ENCODE measurements around the gene DPYSL4.

DPYSL4 gene

DNA sequence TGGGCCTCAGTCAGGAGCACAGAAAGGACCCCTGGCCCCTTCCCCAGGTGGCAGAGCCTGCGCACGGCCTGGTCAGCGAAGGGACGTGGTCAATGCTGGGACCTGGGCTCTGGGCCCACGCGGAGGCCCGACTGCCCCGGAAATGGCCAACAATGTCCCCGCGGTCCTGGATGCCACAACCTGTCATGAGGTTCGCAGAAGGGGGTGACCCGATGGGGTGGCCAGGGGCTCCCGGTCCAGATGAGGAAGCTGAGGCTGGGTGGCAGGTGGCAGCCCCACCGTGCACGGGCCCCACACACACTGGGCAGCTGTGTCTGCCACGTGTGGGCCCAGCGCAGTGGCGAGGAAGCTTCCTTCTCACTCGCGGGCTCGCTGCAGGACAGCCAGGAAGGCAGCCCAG, 49.4 kb downstream of the DPYSL4 start:
- Mint-ChIP-seq H3K4me1 (ENCODE audit: low read depth in 2 of 2) (peaks cover under 1 to 4% of the 10 kb centered on the region in 2 donors), H3K9me3 (no peaks in the 10 kb centered on the region), H3K4me3 (no peak overlapping the region), H3K27me3 (no peaks in the 10 kb centered on the region), H3K27ac (no peak overlapping the region), H3K36me3 (ENCODE audit: insufficient read depth) (no peaks in the 10 kb centered on the region)
- DNase-seq (no peak), ATAC-seq (replicated peaks) (no peak)

DNA sequence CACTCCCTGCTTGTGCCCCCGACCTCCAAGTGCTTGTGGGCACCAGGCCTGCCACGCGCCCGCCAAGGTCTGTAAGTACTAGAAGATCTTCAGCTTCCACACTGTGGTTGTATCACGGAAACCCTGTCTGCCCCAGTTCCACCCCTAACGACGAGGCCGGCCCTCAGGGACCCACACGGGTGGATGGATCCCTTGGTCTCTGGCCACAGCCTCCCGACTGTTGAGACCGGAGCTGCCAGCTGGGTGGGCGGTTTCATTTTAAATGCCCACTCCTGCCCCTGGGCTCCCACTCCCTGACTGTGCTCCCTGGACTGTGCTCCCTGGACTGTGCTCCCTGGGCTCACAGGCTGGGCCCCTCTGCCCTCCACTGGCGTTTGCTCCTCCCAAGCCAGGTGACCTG, 50.1 kb downstream of the DPYSL4 start:
- peaks cover 0 to 4% of the 10 kb centered on the region in 2 donors for H3K4me1 Mint-ChIP-seq (ENCODE audit: low read depth in 2 of 2)
- no peaks in the 10 kb centered on the region for H3K36me3 Mint-ChIP-seq (ENCODE audit: insufficient read depth)
- no peaks in the 10 kb centered on the region for H3K9me3 Mint-ChIP-seq
- H3K27ac Mint-ChIP-seq: no peak overlapping the region
- DNase-seq: no peak
- no peaks in the 10 kb centered on the region for H3K27me3 Mint-ChIP-seq
- no peak for ATAC-seq (replicated peaks)
- H3K4me3 Mint-ChIP-seq: no peak overlapping the region

DNA sequence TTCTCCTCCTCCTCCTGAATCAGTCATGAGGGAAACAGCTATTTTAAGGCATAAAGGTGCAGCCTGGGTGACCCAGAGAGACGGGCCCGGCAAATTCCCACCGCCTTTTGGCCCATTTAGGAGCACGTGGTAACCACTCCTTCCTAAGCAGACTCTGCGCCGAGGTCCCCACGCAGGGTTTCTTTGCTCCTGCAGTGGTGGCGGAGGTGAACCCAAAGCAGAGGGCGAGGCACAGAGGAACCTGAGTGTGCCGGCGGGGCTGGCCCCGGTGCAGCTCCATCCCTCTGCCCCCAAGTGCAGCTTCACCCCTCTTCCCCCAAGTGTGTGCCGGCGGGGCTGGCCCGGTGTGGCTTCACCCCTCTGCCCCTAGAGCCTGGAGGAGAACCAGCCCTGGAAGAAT, 50.6 kb downstream of the DPYSL4 start:
- DNase-seq (no peak), ATAC-seq (replicated peaks) (no peak)
- Mint-ChIP-seq H3K27me3 (no peaks in the 10 kb centered on the region), H3K36me3 (ENCODE audit: insufficient read depth) (no peaks in the 10 kb centered on the region), H3K9me3 (no peaks in the 10 kb centered on the region), H3K4me3 (no peak overlapping the region), H3K4me1 (ENCODE audit: low read depth in 2 of 2) (no peaks in the 10 kb centered on the region), H3K27ac (no peak overlapping the region)

DNA sequence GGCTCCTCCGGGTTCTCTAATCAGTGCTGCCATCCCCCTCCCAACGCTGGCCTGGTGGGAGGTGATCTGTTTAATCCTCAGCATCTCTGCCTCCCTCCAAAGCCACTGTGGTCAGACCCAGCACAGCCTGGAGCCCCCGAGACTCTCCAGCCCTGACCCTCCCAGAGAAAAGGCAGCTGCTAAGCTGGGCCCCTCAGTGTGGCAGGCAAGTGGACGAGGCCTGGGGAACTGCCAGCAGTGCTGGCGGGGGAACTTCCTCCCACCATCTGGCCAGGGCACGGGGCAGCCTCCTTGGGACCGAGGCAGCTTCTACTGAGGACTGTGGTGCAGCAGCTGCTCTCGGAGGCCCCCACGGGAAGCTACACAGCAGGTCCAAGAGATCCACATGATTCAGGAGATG, 51.1 kb downstream of the DPYSL4 start:
- no peak for ATAC-seq (replicated peaks)
- no peak overlapping the region for H3K27ac Mint-ChIP-seq
- DNase-seq: no peak
- no peak overlapping the region for H3K4me3 Mint-ChIP-seq
- no peaks in the 10 kb centered on the region for H3K4me1 Mint-ChIP-seq (ENCODE audit: low read depth in 2 of 2)
- no peaks in the 10 kb centered on the region for H3K36me3 Mint-ChIP-seq (ENCODE audit: insufficient read depth)
- no peaks in the 10 kb centered on the region for H3K27me3 Mint-ChIP-seq
- no peaks in the 10 kb centered on the region for H3K9me3 Mint-ChIP-seq

DNA sequence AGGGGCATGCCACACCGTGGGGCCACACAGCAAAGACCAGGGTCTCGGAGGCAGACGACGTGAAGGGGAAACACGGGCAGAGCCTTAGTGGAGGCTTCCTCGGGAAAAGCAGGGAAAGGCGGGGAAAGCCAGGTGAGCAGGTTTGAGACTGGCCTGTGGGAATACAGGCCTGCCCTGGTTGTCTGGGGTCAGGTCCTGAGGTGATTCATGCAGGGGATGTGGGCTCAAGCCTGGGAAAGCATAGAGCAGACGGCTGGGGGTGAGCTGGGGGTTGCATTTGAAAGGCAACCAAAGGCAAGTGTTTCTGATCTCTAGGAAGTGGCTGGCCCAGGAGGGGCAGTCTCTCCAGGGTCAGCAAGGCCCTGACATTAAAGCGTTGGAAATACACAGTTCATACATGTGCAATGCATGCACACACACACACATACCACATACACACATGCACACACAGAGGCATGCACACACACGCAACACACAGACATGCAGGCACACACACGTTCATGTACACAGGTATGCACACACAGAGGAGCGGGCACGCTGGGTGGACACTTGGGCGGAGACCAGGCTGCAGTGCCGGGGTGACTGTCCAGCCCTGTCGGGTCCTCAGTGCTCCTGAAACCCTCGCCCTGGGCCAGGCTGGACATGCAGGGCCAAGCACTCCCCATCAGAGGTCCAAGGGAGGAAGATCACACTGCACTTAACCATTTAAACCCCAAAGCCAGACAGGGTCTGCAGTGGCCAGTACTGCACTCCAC, 51.8 kb downstream of the DPYSL4 start:
- Mint-ChIP-seq H3K4me3 (no peak overlapping the region), H3K27ac (no peak overlapping the region)
- ATAC-seq (replicated peaks): no peak

DNA sequence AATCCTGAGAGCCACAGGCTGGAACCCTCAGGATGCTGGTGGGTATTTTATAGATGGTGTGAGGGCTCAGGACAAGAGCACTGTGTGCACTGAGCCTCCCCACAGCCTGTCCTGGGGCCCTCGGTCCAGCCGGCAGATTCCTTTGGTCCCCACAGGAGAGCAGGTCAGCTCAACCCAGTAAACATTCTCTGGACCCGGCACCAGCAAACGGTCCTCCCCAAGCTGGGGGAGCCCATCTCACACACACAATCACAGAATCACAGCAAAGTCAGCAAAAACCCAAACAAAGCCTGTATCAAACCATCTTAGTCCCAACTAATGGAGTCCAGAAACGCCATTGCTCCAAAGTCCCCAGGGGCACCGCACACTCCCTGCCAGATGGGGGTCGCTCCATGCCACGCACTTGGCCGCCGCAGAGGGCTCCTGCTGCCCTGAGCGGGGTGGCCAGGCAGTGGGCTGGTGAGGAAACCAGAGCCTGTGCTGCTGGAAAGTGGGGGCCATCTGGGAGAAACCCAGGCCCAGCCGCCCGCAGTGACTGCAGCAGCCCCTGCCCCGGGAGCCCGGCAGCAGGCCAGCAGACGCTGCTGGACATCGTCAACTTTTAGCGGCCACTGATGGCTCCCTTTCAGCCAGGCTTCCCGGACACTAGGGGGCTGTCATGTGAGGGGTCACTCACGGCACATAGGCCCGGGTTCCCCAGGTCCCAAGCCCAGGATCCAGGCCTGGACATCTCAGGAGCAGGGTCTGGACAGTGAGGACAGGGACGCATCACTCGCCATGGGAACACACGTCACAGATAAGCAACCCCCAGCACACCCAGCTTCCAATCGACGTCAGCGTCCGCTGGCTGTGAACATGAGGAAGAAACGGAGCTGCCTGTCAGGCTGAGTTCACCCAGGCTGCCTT, 52.6 kb downstream of the DPYSL4 start:
- no peak for DNase-seq
- no peaks in the 10 kb centered on the region for H3K4me1 Mint-ChIP-seq (ENCODE audit: low read depth in 2 of 2)
- no peak overlapping the region for H3K4me3 Mint-ChIP-seq
- ATAC-seq (replicated peaks): no peak
- H3K27me3 Mint-ChIP-seq: no peaks in the 10 kb centered on the region
- no peaks in the 10 kb centered on the region for H3K9me3 Mint-ChIP-seq
- no peaks in the 10 kb centered on the region for H3K36me3 Mint-ChIP-seq (ENCODE audit: insufficient read depth)
- no peak overlapping the region for H3K27ac Mint-ChIP-seq

More for the DNA sequence above, 51.8 kb downstream of the DPYSL4 start:
- Mint-ChIP-seq H3K36me3 (ENCODE audit: insufficient read depth) (no peaks in the 10 kb centered on the region), H3K9me3 (no peaks in the 10 kb centered on the region), H3K27me3 (no peaks in the 10 kb centered on the region), H3K4me1 (ENCODE audit: low read depth in 2 of 2) (no peaks in the 10 kb centered on the region)
- no peak for DNase-seq

DNA sequence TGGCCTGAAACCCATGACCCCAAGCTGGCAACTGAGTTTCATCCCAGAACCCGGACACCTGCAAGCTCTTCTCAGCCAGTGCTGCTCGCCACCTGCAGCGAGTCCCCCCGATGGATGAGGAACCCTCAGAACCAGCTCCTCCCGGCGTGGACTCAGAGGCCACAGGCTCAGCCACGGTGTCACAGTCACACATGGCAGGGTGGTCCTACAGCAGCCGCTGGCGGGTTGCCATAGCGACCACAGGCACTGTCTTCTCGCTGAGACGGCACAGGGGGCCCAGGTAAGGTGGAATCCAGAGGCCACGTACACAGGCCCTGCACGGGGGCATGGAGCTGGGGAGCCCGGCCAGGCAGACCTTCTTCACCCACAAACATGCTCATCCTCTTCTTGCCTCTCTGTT, 53.4 kb downstream of the DPYSL4 start:
- H3K4me3 Mint-ChIP-seq: no peak overlapping the region
- H3K27me3 Mint-ChIP-seq: no peaks in the 10 kb centered on the region
- ATAC-seq (replicated peaks): no peak
- H3K27ac Mint-ChIP-seq: no peak overlapping the region
- no peaks in the 10 kb centered on the region for H3K9me3 Mint-ChIP-seq
- H3K36me3 Mint-ChIP-seq (ENCODE audit: insufficient read depth): no peaks in the 10 kb centered on the region
- H3K4me1 Mint-ChIP-seq (ENCODE audit: low read depth in 2 of 2): peaks cover 2% of the 10 kb centered on the region in 2 donors
- DNase-seq: no peak

DNA sequence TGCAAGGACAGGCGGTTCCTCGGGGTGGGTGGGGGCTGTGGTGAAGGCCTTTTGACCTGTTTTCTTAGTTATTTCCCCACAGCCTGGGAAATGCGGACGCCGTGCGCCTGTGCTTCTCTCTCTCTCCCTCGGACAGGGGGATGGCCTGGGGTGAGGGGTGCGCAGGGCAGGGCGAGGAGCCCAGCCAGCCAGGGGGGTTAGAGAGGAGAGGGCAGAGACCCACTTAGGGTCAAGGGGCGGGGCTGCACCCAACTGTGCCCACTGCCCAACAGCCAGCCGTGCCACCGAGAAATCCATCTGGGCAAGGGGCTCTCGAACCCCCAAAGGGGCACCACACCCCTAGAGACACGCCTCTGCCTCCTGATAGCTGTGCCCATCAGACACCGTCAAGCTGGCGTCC, 53.8 kb downstream of the DPYSL4 start:
- Mint-ChIP-seq H3K27me3 (no peaks in the 10 kb centered on the region), H3K27ac (no peak overlapping the region), H3K9me3 (no peaks in the 10 kb centered on the region), H3K36me3 (ENCODE audit: insufficient read depth) (no peaks in the 10 kb centered on the region), H3K4me1 (ENCODE audit: low read depth in 2 of 2) (peaks cover 3% of the 10 kb centered on the region in 2 donors), H3K4me3 (no peak overlapping the region)
- no peak for ATAC-seq (replicated peaks)
- no peak for DNase-seq

DNA sequence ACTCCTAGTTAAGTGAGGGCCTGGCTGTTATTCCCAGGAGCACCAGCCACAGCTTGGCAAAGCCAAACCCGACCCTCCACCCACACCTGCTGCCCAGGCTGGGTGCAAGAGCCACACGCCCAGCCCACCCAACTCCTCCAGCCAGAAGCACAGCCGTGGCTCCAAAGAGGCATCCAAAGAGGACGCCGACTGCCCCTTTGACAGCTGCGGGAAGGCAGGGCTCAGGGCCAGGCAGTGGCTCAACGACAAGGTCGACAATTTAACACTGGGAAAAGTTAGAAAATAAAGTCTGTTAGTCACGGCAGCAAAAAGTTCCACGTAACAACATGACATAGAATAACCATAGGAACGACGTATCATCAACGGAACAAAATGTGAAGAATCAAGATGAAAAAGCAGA, 54.3 kb downstream of the DPYSL4 start:
- H3K27me3 Mint-ChIP-seq: no peaks in the 10 kb centered on the region
- no peak for ATAC-seq (replicated peaks)
- no peaks in the 10 kb centered on the region for H3K9me3 Mint-ChIP-seq
- H3K36me3 Mint-ChIP-seq (ENCODE audit: insufficient read depth): no peaks in the 10 kb centered on the region
- no peak overlapping the region for H3K27ac Mint-ChIP-seq
- H3K4me1 Mint-ChIP-seq (ENCODE audit: low read depth in 2 of 2): peaks cover 3% of the 10 kb centered on the region in 2 donors
- no peak for DNase-seq
- H3K4me3 Mint-ChIP-seq: no peak overlapping the region

DNA sequence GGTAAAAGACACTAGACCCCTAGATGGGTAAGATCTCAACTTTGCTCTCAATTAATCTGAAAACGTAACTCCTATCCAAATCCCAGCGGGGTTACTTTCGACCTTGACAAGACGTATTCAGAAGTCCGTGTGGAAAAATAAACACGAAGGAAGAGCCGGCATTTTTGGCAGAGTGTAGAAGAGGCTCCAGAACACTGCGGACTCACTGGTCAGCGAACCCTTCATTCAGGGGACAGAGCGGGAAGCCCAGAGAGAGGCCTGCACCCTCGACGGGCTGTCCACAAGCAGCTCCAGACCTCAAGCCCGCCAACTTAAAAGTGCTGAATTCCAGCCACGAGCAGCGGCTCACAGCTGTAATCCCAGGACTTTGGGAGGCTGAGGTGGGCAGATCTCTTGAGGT, 54.7 kb downstream of the DPYSL4 start:
- Mint-ChIP-seq H3K4me1 (ENCODE audit: low read depth in 2 of 2) (peaks cover 3% of the 10 kb centered on the region in 2 donors), H3K27ac (no peak overlapping the region), H3K27me3 (no peaks in the 10 kb centered on the region), H3K9me3 (no peaks in the 10 kb centered on the region), H3K4me3 (no peak overlapping the region), H3K36me3 (ENCODE audit: insufficient read depth) (no peaks in the 10 kb centered on the region)
- no peak for DNase-seq
- ATAC-seq (replicated peaks): no peak

DNA sequence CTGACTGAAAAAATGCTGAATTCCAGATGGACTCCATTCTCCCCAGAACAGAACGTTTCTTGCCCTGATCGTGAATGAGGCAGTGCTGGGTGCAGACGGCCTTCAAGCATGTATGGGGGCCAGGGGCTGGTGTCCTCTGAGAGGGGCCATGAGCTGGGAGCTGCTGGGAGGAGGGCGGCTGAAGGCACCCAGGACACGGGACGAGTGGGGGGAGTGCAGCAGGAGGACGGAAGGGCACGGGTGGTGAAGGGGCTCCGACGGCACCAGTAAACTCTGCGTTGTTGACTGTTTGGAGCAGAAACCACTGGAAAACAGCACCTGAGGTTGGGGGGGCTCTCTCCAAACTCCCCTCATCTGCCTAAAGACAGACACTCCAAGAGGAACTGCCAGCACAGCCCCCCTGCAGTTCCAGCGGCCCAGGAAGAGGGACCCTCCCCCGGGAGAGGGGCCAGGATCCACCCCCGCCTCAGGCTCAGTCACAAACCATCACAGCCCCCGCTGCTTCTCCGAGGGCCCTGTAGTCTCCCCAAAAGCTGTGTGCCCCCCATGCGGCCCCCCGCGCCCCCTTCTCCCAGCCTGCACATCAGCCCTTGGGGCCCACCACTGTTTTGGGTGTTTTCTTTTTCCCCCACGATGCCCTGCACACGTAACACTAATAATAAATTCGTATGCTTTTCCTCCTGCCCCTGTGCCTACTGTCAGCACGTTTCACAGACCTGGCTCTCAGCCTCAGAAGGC, 55.5 kb downstream of the DPYSL4 start:
- Mint-ChIP-seq H3K9me3 (no peaks in the 10 kb centered on the region), H3K27me3 (peaks cover 0 to 3% of the 10 kb centered on the region in 2 donors), H3K27ac (no peak overlapping the region), H3K4me1 (ENCODE audit: low read depth in 2 of 2) (peaks cover 3% of the 10 kb centered on the region in 2 donors), H3K36me3 (ENCODE audit: insufficient read depth) (no peaks in the 10 kb centered on the region), H3K4me3 (no peak overlapping the region)
- no peak for ATAC-seq (replicated peaks)
- no peak for DNase-seq

DNA sequence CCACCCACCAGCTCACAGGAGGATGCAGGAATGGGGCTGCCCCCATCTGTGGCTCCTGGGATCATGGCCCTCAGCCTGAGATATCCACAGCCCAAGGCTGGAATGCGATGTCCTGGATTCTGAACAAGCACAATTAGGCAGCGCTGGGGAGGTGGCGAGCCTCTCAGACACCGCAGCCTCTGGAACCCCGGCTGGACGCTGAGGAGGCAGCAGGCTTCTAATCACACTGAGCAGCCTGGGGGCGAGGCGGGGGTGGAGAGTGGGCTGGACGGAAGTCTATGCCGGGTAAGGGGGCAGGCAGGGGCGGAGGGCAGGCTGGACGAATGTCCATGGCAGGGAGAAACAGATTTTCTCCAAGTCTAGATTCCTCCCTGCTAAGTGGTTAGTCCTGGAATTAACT, 56.4 kb downstream of the DPYSL4 start:
- H3K36me3 Mint-ChIP-seq (ENCODE audit: insufficient read depth): no peaks in the 10 kb centered on the region
- H3K9me3 Mint-ChIP-seq: no peaks in the 10 kb centered on the region
- no peak overlapping the region for H3K4me3 Mint-ChIP-seq
- ATAC-seq (replicated peaks) (no peak), DNase-seq (no peak)
- H3K4me1 Mint-ChIP-seq (ENCODE audit: low read depth in 2 of 2): peaks cover 3 to 7% of the 10 kb centered on the region in 2 donors
- peaks cover 0 to 7% of the 10 kb centered on the region in 2 donors for H3K27me3 Mint-ChIP-seq
- no peak overlapping the region for H3K27ac Mint-ChIP-seq

DNA sequence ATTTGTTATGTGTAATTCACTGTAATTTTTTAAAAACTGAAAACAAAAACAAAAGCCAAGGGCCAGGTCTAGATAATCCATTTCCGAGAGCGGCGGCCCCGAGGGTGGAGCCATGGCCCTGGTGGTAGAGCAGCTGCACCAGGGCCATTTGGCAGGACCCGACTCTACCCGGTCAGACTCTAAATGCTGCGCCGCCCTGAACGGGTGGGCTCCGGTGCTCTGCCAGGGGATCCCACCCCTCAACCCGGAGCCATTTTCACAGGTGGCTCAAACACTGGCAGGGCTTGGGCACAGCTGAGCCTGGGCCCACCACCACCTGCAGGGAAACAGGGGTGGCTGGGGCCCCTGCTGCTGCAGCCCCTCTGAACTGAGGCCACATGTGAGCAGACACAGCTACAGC, 56.9 kb downstream of the DPYSL4 start:
- Mint-ChIP-seq H3K36me3 (ENCODE audit: insufficient read depth) (no peaks in the 10 kb centered on the region), H3K9me3 (no peaks in the 10 kb centered on the region)
- no peak for ATAC-seq (replicated peaks)

More for the DNA sequence above, 56.9 kb downstream of the DPYSL4 start:
- peak overlapping the region in 1 of 2 donors; percentile 35 for H3K27ac Mint-ChIP-seq
- no peak overlapping the region for H3K4me3 Mint-ChIP-seq
- peaks cover 0 to 7% of the 10 kb centered on the region in 2 donors for H3K27me3 Mint-ChIP-seq
- H3K4me1 Mint-ChIP-seq (ENCODE audit: low read depth in 2 of 2): peaks cover 3 to 8% of the 10 kb centered on the region in 2 donors
- no peak for DNase-seq
